Kidney tubule cell (primary cell): ENCODE measurements around the gene METTL17.

ENCODE experiments used
- DNase-seq: peaks from one replicate; pipeline ENCODE4 v3.0.0-alpha.2; 2018; ENCODE audit warnings: low spot score

METTL17 gene

DNA sequence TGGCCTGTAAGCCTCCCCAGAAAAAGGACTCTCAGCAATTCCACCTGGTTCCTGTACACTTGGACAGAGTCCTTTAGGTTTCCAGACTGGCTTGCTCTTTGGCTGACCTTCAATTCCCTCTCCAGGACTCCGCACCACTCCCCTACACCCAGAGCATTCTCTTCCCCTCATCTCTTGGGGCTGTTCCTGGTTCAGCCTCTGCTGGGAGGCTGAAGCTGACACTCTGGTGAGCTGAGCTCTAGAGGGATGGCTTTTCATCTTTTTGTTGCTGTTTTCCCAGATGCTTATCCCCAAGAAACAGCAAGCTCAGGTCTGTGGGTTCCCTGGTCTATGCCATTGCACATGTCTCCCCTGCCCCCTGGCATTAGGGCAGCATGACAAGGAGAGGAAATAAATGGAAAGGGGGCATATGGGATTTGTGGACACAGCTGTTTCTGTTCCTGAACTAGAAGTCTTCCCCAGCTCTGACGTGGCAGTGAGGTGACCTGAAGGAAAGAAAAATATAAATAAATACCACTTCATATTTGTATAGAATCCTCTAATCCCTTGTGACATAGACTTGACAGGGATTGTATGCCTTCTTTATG is 53.7 kb downstream of the METTL17 start:
- no peak for DNase-seq

DNA sequence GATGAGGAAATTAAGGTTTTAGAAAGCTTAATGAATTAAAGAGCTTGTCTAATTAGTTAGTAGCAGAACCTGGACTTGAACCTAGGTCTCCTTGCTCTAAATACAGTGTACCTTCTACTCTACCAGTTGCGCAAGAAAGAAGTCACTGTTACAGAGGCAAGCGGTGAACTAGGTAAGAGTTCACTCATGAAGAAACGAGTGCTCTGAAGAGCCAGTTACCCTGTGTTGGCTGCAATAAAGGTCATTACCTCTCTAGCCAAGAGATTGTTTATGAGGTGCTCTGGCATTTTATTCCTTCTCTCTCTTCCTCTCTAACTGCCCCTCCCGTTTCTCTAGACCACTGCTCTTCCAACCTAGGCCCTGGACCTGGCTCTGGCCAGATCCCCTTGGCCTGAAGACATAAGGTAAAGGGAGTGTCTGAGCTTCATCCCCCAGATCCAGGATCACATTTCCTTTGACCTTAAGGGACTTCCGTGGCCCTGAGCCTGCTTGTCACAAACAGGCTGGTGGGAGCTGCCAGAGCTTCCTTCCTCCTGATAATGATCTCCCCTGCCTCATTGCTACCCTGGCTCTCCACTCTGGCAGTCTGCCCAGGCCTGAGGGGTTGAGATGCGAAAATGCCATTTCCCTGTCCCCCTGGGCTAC is 54.3 kb downstream of the METTL17 start:
- DNase-seq: no peak
